ENCODE data around the gene FBXO27.
"Not testable (repeated sequence)": the region's sequence is repeated elsewhere in the genome, so short reads cannot be mapped to it uniquely, and the experiment has no call there.

DNA sequence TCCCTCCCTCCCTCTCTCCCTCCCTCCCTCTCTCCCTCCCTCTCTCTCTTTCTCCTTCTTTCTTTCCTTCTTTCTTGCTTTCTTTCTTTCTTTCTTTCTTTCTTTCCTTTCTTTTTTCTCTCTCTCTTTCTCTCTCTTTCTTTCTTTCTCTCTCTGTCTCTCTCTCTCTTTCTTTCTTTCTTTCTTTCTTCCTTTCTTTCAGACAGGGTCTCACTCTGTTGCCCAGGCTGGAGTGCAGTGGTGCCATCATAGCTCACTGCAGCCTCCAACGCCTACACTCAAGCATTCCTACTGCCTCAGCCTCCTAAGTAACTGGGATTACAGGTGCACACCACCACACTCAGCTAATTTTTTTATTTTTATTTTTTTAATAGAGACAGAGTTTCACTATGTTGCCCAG lies 42.7 kb downstream of the FBXO27 start:
- not testable (repeated sequence) for TF ChIP-seq POLR2A (IDR thresholded peaks at IDR 0.05; ENCODE audit: low read depth, low read length); TAF1 (IDR thresholded peaks at IDR 0.05; ENCODE audit: borderline replicate concordance, low read depth, low read length); POLR2AphosphoS5 (IDR thresholded peaks at IDR 0.05; ENCODE audit: low read depth, low read length)

Data from GM12892 (cell line).